Endothelial cell of umbilical vein (primary cell): ENCODE data around the gene RPP40. TPM values are rescaled to one million over a fixed set of nuclear protein-coding genes. Genes with fewer than 3 reads are reported as not detected.

ENCODE experiments used
- BruUV-seq: library from RNA; stranded (reverse); fragments of 400-500 nt; replicated peaks from 2 replicates; lab custom pipeline; 2021; lab: Mats Ljungman, UMichigan
- CTCF ChIA-PET: fragments of 300-600, 350-600 bp; sonication (Branson Sonifier 250); formaldehyde crosslinking; loops from one replicate; lab custom pipeline; 2021; ENCODE audit warnings: antibody characterized with exemption, inconsistent platforms; lab: Charles Lee
- POLR2A ChIA-PET: fragments of 300-600, 350-600 bp; sonication (Branson Sonifier 250); formaldehyde crosslinking; loops from one replicate; lab custom pipeline; 2021; ENCODE audit warnings: antibody characterized with exemption, inconsistent platforms; lab: Charles Lee
- DNase-seq: peaks from one replicate; pipeline ENCODE4 v3.0.0-alpha.2; 2011; ENCODE audit warnings: low read depth, low spot score
- FAIRE-seq: peaks from 2 replicates; lab custom pipeline; 2011; peaks lifted over from hg19 to GRCh38; lab: Jason Lieb, UNC
- H2AFZ ChIP-seq: 2 replicates; pipeline ENCODE4 v1.6.0; 2012; ENCODE audit warnings: low read depth, low read length, control low read depth, inconsistent platforms
- H3K27ac ChIP-seq: 2 replicates; pipeline ENCODE4 v1.5.1; 2011; ENCODE audit warnings: low read depth, mild to moderate bottlenecking, control low read depth, low read length, moderate library complexity; ENCODE audit not compliant: insufficient read depth
- H3K27me3 ChIP-seq, 2 experiments: 2 replicates each; pipeline versions ENCODE4 v1.6.0 to v1.6.1; 2011; ENCODE audit warnings: low read length in 2 of 2, mixed read lengths in 1 of 2; ENCODE audit not compliant: control insufficient read depth in 2 of 2, insufficient read depth in 2 of 2
- H3K36me3 ChIP-seq, 2 experiments: 2 replicates in 1 of 2; 3 replicates in 1 of 2; pipeline ENCODE4 v1.5.1; 2011; ENCODE audit warnings: low read length in 2 of 2, mild to moderate bottlenecking in 1 of 2, moderate library complexity in 1 of 2; ENCODE audit not compliant: control insufficient read depth in 2 of 2, insufficient read depth in 2 of 2; ENCODE audit errors: extremely low read depth in 1 of 2
- H3K4me1 ChIP-seq: 3 replicates; pipeline ENCODE4 v1.5.1; 2011; ENCODE audit warnings: mild to moderate bottlenecking, low read length; ENCODE audit not compliant: control insufficient read depth, insufficient read depth; ENCODE audit errors: extremely low read depth
- H3K4me2 ChIP-seq: 2 replicates; pipeline ENCODE4 v1.6.1; 2011; ENCODE audit warnings: low read length, control low read depth, mixed read lengths; ENCODE audit not compliant: insufficient read depth
- H3K4me3 ChIP-seq, 3 experiments: fragments of 200-600 bp in 1 of 3; sonication (generic), shearing (Covaris generic) in 1 of 3; replicated peaks in 1 of 3; 2 replicates each; pipeline ENCODE4 v1.5.1; 2011 to 2016; ENCODE audit warnings: control low read depth in 3 of 3, low read length in 3 of 3, mild to moderate bottlenecking in 2 of 3, inconsistent platforms in 1 of 3, low read depth in 1 of 3, moderate library complexity in 1 of 3; ENCODE audit not compliant: insufficient read depth in 1 of 3
- H3K79me2 ChIP-seq: 2 replicates; pipeline ENCODE4 v1.6.0; 2012; ENCODE audit warnings: low read length, inconsistent platforms; ENCODE audit not compliant: control insufficient read depth, insufficient read depth
- H3K9ac ChIP-seq: replicated peaks from 2 replicates; pipeline ENCODE3; 2011; ENCODE audit warnings: low read length, control low read depth; ENCODE audit not compliant: insufficient read depth; ENCODE audit errors: extremely low read depth
- H3K9me1 ChIP-seq: replicated peaks from 3 replicates; pipeline ENCODE4 v1.6.0; 2011; ENCODE audit warnings: mild to moderate bottlenecking, low read length; ENCODE audit not compliant: control insufficient read depth, insufficient read depth; ENCODE audit errors: extremely low read depth
- H3K9me3 ChIP-seq: replicated peaks from 2 replicates; pipeline ENCODE4 v1.5.1; 2012; ENCODE audit warnings: low read length, inconsistent platforms; ENCODE audit not compliant: control insufficient read depth, insufficient read depth
- H4K20me1 ChIP-seq: replicated peaks from 2 replicates; pipeline ENCODE3; 2011; ENCODE audit warnings: mild to moderate bottlenecking, low read length; ENCODE audit not compliant: control insufficient read depth, insufficient read depth; ENCODE audit errors: extremely low read depth
- EZH2 ChIP-seq: IDR thresholded peaks from 2 replicates; pipeline ENCODE4 v1.6.1; 2012; ENCODE audit warnings: borderline replicate concordance, low read depth, mild to moderate bottlenecking, moderate library complexity, low read length, inconsistent platforms; ENCODE audit not compliant: severe bottlenecking
- MAX ChIP-seq: IDR thresholded peaks from 2 replicates; pipeline ENCODE4 v1.6.1; 2011; ENCODE audit not compliant: insufficient read depth, insufficient read length
- MYC ChIP-seq: IDR thresholded peaks from one replicate; pipeline ENCODE4 v1.6.1; 2011; ENCODE audit warnings: mild to moderate bottlenecking, low read depth, low read length
- POLR2A ChIP-seq: IDR thresholded peaks from 2 replicates; pipeline ENCODE4 v1.6.1; 2012; ENCODE audit warnings: low read depth, mild to moderate bottlenecking, control low read depth, low read length
- POLR2AphosphoS5 ChIP-seq: IDR thresholded peaks from 2 replicates; pipeline ENCODE4 v1.6.1; 2012; ENCODE audit warnings: low read depth, mild to moderate bottlenecking, control low read depth, low read length, moderate library complexity; ENCODE audit not compliant: insufficient read depth
- dilution Hi-C: fragments of 300-500 bp; cut with MboI; formaldehyde crosslinking; loops from one replicate; pipeline ENCODE4 v1.15.0; 2019; ENCODE audit warnings: low sequenced_read_pairs; ENCODE audit not compliant: extremely low pct_ligation_motif_present
- intact Hi-C: fragments of 100-400 bp; cut with micrococcal nuclease; formaldehyde crosslinking; loops from one replicate; pipeline ENCODE4 v1.10.0; 2022
- polyA plus RNA-seq, 4 experiments: library from polyadenylated mRNA; depleted of rRNA in 3 of 4; stranded (reverse) in 3 of 4; unstranded in 1 of 4; fragments of >200 nt; gene quantifications; 2 replicates each; pipeline versions ENCODE4 v1.2.1 to v1.2.3, GENCODE V29; 2011 to 2012; ENCODE audit warnings: missing spikeins in 1 of 4
- total RNA-seq: library from RNA; stranded (reverse); gene quantifications from 2 replicates; pipeline ENCODE4 v1.2.3, GENCODE V29; 2021
- TF ChIP-seq, protein P1 (sequence below), 2 donors: IDR thresholded peaks; 1 replicate in 1 of 2; 2 replicates in 1 of 2; pipeline ENCODE4 v1.5.1; 2011; ENCODE audit warnings: low read length in 2 of 2, mild to moderate bottlenecking in 2 of 2, moderate library complexity in 2 of 2, control low read depth in 1 of 2, inconsistent platforms in 1 of 2, low read depth in 1 of 2; ENCODE audit not compliant: insufficient read depth in 1 of 2; ENCODE audit errors: extremely low read depth in 1 of 2

RPP40 gene
- total and polyA plus RNA-seq, 2 donors (not counting 3 experiments of a cell fraction or from before 2014, with no cell fraction given): 10.2 to 15.3 TPM

DNA sequence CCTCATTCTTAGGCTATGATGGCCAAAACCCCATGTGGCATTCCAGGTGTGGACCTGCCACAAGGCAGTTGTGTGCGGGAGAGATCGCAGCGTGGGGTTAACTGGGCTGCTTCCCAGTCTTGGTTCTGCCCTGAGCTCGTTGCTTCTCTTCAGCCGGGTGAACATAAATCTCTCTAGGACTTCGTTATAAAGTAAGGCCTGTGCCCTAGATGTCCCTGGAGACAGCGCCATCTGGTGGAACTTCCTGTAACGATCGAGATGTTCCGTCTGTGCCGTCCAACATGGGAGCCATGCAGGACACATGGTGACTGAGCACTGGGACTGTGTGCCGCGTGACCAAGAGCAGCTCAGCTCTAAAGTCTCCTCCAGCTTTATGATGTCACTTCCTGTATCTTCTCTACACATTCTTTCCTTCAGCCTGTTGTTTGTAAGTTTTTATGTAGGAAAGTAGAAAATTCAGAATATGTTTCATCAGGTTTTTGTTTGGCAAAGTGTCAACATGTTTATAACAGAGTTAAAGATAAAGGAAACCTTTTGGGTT is 26.8 kb upstream of the RPP40 start:
- Histone ChIP-seq H3K9ac (no peak overlapping the region), H3K4me3 (no peak overlapping the region), H3K79me2 (no peaks in the 10 kb centered on the region), H3K27me3 (no peaks in the 10 kb centered on the region), H2AFZ (peak overlapping the region; percentile 2), H4K20me1 (no peaks in the 10 kb centered on the region), H3K4me1 (peaks cover 7% of the 10 kb centered on the region), H3K9me1 (no peaks in the 10 kb centered on the region), H3K36me3 (no peaks in the 10 kb centered on the region), H3K9me3 (no peaks in the 10 kb centered on the region), H3K27ac (no peak overlapping the region), H3K4me2 (no peak overlapping the region)
- FAIRE-seq: peak; percentile 97
- BruUV-seq: no TSS peak
- intact Hi-C loops (loop anchor here (1.0 to 2.0 kb wide), 5 partner anchors 22 to 717 kb away; partner anchors contain the start of genes CDYL and RPP40), dilution Hi-C loops (no loop called here)
- CTCF ChIA-PET: interaction anchor here (0.6 to 3.6 kb wide), 26 partner anchors 9 to 717 kb away, joined by 3 to 37 read pairs (median 4); partner anchors contain the start of genes PPP1R3G and RPP40
- TF ChIP-seq MYC (peak; percentile 47), MAX (peak; percentile 76), POLR2A (no peak), EZH2 (no peak), POLR2AphosphoS5 (no peak)
- TF ChIP-seq, protein P1, sequence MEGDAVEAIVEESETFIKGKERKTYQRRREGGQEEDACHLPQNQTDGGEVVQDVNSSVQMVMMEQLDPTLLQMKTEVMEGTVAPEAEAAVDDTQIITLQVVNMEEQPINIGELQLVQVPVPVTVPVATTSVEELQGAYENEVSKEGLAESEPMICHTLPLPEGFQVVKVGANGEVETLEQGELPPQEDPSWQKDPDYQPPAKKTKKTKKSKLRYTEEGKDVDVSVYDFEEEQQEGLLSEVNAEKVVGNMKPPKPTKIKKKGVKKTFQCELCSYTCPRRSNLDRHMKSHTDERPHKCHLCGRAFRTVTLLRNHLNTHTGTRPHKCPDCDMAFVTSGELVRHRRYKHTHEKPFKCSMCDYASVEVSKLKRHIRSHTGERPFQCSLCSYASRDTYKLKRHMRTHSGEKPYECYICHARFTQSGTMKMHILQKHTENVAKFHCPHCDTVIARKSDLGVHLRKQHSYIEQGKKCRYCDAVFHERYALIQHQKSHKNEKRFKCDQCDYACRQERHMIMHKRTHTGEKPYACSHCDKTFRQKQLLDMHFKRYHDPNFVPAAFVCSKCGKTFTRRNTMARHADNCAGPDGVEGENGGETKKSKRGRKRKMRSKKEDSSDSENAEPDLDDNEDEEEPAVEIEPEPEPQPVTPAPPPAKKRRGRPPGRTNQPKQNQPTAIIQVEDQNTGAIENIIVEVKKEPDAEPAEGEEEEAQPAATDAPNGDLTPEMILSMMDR (IDR thresholded peaks at IDR 0.05; ENCODE audit: extremely low read depth in 1 of 2, insufficient read depth in 1 of 2, low read depth in 1 of 2, low read length in 2 of 2): peak; percentile 71 to 74
- POLR2A ChIA-PET: no interaction called here
- peak; percentile 83 for DNase-seq
